ENCODE data around the gene ZNF318. TPM values are rescaled to one million over a fixed set of nuclear protein-coding genes. Genes with fewer than 3 reads are reported as not detected.

Gene ZNF318
- total and polyA plus RNA-seq, 9 donors: 8.3 to 26.0 (median 19.6) TPM

- Histone ChIP-seq H3K36me3 (no peaks in the 10 kb centered on the region), H3K4me3 (no peak overlapping the region), H3K27ac (no peak overlapping the region), H3K27me3 (no peaks in the 10 kb centered on the region), H3K4me1 (ENCODE audit: insufficient read depth) (no peaks in the 10 kb centered on the region), H3K9me3 (no peaks in the 10 kb centered on the region)
- 79 to 87% (median 84%) methylated on average over 1 of the region's 1 CpG for WGBS, 3 donors
- TF ChIP-seq CTCF (IDR thresholded peaks at IDR 0.05) (no peak), EP300 (IDR thresholded peaks at IDR 0.05) (no peak), POLR2A (IDR thresholded peaks at IDR 0.05) (no peak)
- no peak for DNase-seq
- intact Hi-C loops (cut with DNase I): loop anchor here in 1 of 4 donors (2.0 kb wide), 1 partner anchor 53 kb away; no protein-coding TSS in a partner anchor
These were observed 43.6 kb downstream of the ZNF318 start for GRCh38 chr6:43325876-43326275.

- Histone ChIP-seq H3K36me3 (no peaks in the 10 kb centered on the region), H3K27ac (no peak overlapping the region), H3K27me3 (no peaks in the 10 kb centered on the region), H3K4me3 (no peak overlapping the region), H3K4me1 (ENCODE audit: insufficient read depth) (no peaks in the 10 kb centered on the region), H3K9me3 (no peaks in the 10 kb centered on the region)
- no peak for TF ChIP-seq POLR2A (IDR thresholded peaks at IDR 0.05)
- no peak for DNase-seq
- intact Hi-C loops (cut with DNase I): no loop called here
- 91 to 95% (median 92%) methylated on average over 2 of the region's 2 CpGs for WGBS, 3 donors
These were observed 51.4 kb downstream of the ZNF318 start for GRCh38 chr6:43318011-43318410.

- 88 to 94% (median 92%) methylated on average over 1 of the region's 1 CpG for WGBS, 3 donors
- H3K27me3 ChIP-seq: no peaks in the 10 kb centered on the region
- H3K4me3 ChIP-seq: no peak overlapping the region
- intact Hi-C loops (cut with DNase I): no loop called here
- no peak for TF ChIP-seq EP300 (IDR thresholded peaks at IDR 0.05)
- H3K36me3 ChIP-seq: no peaks in the 10 kb centered on the region
- no peaks in the 10 kb centered on the region for H3K9me3 ChIP-seq
- no peak overlapping the region for H3K27ac ChIP-seq
- no peak for DNase-seq
- H3K4me1 ChIP-seq (ENCODE audit: insufficient read depth): no peaks in the 10 kb centered on the region
These were observed 55.6 kb downstream of the ZNF318 start for GRCh38 chr6:43313813-43314212.

- Histone ChIP-seq H3K27me3 (no peaks in the 10 kb centered on the region), H3K27ac (no peak overlapping the region), H3K4me1 (ENCODE audit: insufficient read depth) (peaks cover 4% of the 10 kb centered on the region), H3K9me3 (no peaks in the 10 kb centered on the region), H3K4me3 (no peak overlapping the region), H3K36me3 (no peaks in the 10 kb centered on the region)
- intact Hi-C loops (cut with DNase I): no loop called here
- WGBS, 3 donors: 75 to 83% (median 79%) methylated on average over 3 of the region's 3 CpGs
- no peak for DNase-seq
- TF ChIP-seq EP300 (IDR thresholded peaks at IDR 0.05): no peak
- TF ChIP-seq CTCF (IDR thresholded peaks at IDR 0.05): no peak
- TF ChIP-seq POLR2A (IDR thresholded peaks at IDR 0.05): no peak
These were observed 57.8 kb downstream of the ZNF318 start for GRCh38 chr6:43311666-43312065.

- no peak for TF ChIP-seq CTCF (IDR thresholded peaks at IDR 0.05)
- H3K4me1 ChIP-seq (ENCODE audit: insufficient read depth): peaks cover 4% of the 10 kb centered on the region
- H3K9me3 ChIP-seq: no peaks in the 10 kb centered on the region
- H3K27ac ChIP-seq: no peak overlapping the region
- DNase-seq: no peak
- H3K36me3 ChIP-seq: no peaks in the 10 kb centered on the region
- intact Hi-C loops (cut with DNase I): no loop called here
- H3K27me3 ChIP-seq: no peaks in the 10 kb centered on the region
- H3K4me3 ChIP-seq: no peak overlapping the region
These were observed 58.8 kb downstream of the ZNF318 start for GRCh38 chr6:43310624-43311023.

- Histone ChIP-seq H3K4me1 (ENCODE audit: insufficient read depth) (peaks cover 4% of the 10 kb centered on the region), H3K36me3 (no peaks in the 10 kb centered on the region), H3K9me3 (no peaks in the 10 kb centered on the region), H3K27ac (no peak overlapping the region), H3K4me3 (no peak overlapping the region), H3K27me3 (no peaks in the 10 kb centered on the region)
- intact Hi-C loops (cut with DNase I): no loop called here
- TF ChIP-seq POLR2A (IDR thresholded peaks at IDR 0.05) (no peak), CTCF (IDR thresholded peaks at IDR 0.05) (no peak), EP300 (IDR thresholded peaks at IDR 0.05) (no peak)
- 94 to 98% (median 98%) methylated on average over 2 of the region's 2 CpGs for WGBS, 3 donors
- no peak for DNase-seq
These were observed 59.3 kb downstream of the ZNF318 start for GRCh38 chr6:43310134-43310533.

All from ovary (tissue), 9 donors.